Gastroesophageal sphincter (tissue), 4 donors: ENCODE measurements around the gene ACBD6. TPM values are rescaled to one million over a fixed set of nuclear protein-coding genes. Genes with fewer than 3 reads are reported as not detected.

ENCODE experiments used
- ATAC-seq: fragments of 150-250 bp; one replicate; pipeline ENCODE4 v1.9.1; 2016; ENCODE audit warnings: mild to moderate bottlenecking, moderate library complexity
- H3K27ac ChIP-seq, 4 donors: fragments of 200-600 bp; sonication (generic) in 3 of 4; 1 replicate in 3 of 4; 2 replicates in 1 of 4; pipeline ENCODE4 v1.5.1; 2016 to 2019
- H3K27me3 ChIP-seq: fragments of 200-600 bp; sonication (generic); one replicate; pipeline ENCODE4 v1.5.1; 2019
- H3K36me3 ChIP-seq, 2 donors: fragments of 200-600 bp; sonication (generic); one replicate each; pipeline ENCODE4 v1.5.1; 2019; ENCODE audit warnings: control low read depth in 1 of 2
- H3K4me1 ChIP-seq, 3 donors: fragments of 200-600 bp; sonication (generic); 1 replicate in 2 of 3; 2 replicates in 1 of 3; pipeline ENCODE4 v1.5.1; 2016 to 2019; ENCODE audit warnings: control low read depth in 2 of 3
- H3K4me3 ChIP-seq, 2 donors: fragments of 200-600 bp; sonication (generic); one replicate each; pipeline ENCODE4 v1.5.1; 2019; ENCODE audit warnings: mild to moderate bottlenecking in 1 of 2, moderate library complexity in 1 of 2
- H3K9me3 ChIP-seq, 3 donors: fragments of 200-600 bp; sonication (generic); one replicate each; pipeline ENCODE4 v1.5.1; 2017 to 2019; ENCODE audit warnings: control low read depth in 2 of 3
- EP300 ChIP-seq: sonication (generic); formaldehyde crosslinking; IDR thresholded peaks from one replicate; pipeline ENCODE4 v1.6.1; 2017; ENCODE audit warnings: antibody characterized with exemption, mild to moderate bottlenecking
- POLR2A ChIP-seq, 2 donors: fragments of 450-650 bp; IDR thresholded peaks; one replicate each; pipeline ENCODE4 v1.6.1; 2017; ENCODE audit warnings: antibody characterized with exemption in 2 of 2, mild to moderate bottlenecking in 2 of 2, moderate library complexity in 1 of 2
- POLR2AphosphoS5 ChIP-seq: sonication (generic); formaldehyde crosslinking; IDR thresholded peaks from one replicate; pipeline ENCODE4 v1.6.1; 2017; ENCODE audit warnings: antibody characterized with exemption
- WGBS, 2 donors: methylation state at CpG; one replicate each; pipeline ENCODE4 v1.1.5; 2018; ENCODE audit warnings: low coverage in 1 of 2; 5-methylcytosine and 5-hydroxymethylcytosine counted together
- total RNA-seq, 4 donors: library from RNA; depleted of rRNA; stranded (reverse); fragments of >200 nt; gene quantifications; one replicate each; pipeline ENCODE4 v1.1.0, GENCODE V29; 2016
- TF ChIP-seq, protein P1 (sequence below), 4 experiments: fragments of 200-600 bp in 2 of 4; fragments of 450-650 bp in 2 of 4; sonication (generic) in 1 of 4; IDR thresholded peaks; one replicate each; pipeline ENCODE4 v1.5.1; 2017 to 2019; ENCODE audit warnings: antibody characterized with exemption in 4 of 4, mild to moderate bottlenecking in 2 of 4, moderate library complexity in 2 of 4

ACBD6 gene
- total RNA-seq, 4 donors from 2014 or later: 27.1 to 41.3 (median 39.7) TPM

DNA sequence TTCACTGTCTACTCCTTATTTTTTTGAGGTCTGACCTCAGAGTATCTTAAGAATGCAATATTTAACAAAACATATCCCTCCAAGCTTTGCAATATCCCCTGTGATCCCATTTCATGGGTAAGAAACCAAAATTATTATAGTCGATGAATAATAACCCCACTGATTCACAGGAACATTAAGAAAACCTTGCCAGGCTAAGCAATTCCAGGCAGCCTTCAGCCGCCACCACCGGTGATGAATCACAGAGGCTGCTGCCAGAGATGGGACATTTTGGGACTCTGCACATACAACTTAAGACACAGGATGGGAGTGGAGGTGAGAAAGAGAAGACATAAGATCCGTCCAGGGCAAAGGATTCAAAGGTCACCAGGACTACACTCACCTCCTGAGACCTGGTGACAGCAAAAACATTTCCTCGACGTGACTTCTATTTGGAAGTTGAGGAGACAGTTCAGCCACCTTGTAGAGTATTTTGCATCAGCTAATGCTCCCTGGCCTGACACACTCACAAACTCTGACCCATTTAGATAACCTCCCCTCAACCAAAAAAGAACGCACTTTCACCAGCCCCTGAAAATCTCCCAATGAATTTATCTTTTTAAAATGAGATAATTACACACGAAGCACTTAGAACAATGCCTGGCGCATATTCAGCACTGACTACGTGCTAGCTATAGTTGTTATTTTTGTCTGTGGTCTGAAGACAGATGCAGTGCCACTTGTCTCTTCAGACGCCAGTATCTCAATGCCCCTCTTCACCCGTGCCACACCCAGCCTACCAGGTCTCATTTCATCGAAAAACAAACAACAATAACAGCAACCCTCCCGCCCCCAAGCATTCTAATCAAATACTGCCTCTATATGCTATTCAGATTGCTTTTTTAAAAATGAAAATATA is 38.6 kb upstream of the ACBD6 start:
- Histone ChIP-seq H3K9me3 (no peaks in the 10 kb centered on the region), H3K27me3 (no peaks in the 10 kb centered on the region), H3K27ac (peak overlapping the region in 3 of 4 donors; percentile 8 to 18 (median 12)), H3K36me3 (no peaks in the 10 kb centered on the region), H3K4me3 (no peak overlapping the region), H3K4me1 (peaks cover 0 to 20% (median 8%) of the 10 kb centered on the region in 3 donors)
- TF ChIP-seq EP300: no peak
- TF ChIP-seq, protein P1, sequence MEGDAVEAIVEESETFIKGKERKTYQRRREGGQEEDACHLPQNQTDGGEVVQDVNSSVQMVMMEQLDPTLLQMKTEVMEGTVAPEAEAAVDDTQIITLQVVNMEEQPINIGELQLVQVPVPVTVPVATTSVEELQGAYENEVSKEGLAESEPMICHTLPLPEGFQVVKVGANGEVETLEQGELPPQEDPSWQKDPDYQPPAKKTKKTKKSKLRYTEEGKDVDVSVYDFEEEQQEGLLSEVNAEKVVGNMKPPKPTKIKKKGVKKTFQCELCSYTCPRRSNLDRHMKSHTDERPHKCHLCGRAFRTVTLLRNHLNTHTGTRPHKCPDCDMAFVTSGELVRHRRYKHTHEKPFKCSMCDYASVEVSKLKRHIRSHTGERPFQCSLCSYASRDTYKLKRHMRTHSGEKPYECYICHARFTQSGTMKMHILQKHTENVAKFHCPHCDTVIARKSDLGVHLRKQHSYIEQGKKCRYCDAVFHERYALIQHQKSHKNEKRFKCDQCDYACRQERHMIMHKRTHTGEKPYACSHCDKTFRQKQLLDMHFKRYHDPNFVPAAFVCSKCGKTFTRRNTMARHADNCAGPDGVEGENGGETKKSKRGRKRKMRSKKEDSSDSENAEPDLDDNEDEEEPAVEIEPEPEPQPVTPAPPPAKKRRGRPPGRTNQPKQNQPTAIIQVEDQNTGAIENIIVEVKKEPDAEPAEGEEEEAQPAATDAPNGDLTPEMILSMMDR (IDR thresholded peaks at IDR 0.05): no peak
- no peak for TF ChIP-seq POLR2AphosphoS5
- TF ChIP-seq POLR2A (IDR thresholded peaks at IDR 0.05): no peak
- 51 to 66% methylated on average over 11 to 14 of the region's 14 CpGs for WGBS, 2 donors
- ATAC-seq: no peak

DNA sequence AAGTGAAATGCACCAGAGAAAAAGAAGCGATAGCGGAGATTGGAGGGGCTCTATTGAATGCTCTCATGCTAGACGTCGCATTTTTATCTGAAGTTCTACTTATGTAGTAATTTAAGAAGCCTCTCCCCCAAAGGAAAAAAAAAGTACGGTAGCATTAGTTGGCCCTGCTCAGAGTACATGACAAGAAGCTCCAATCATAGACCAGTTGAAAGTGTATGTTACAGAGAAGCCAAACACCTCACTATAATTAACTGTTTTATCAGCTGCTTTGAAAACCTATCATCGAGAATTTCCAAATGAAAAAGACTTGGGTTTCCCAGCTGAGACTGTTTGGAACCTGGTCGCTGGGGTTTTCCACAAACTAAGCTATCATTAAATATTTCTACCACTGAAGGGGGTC is 36.8 kb upstream of the ACBD6 start:
- Histone ChIP-seq H3K27me3 (no peaks in the 10 kb centered on the region), H3K27ac (no peak overlapping the region), H3K4me3 (no peak overlapping the region), H3K36me3 (no peaks in the 10 kb centered on the region), H3K4me1 (peaks cover 0 to 22% (median 8%) of the 10 kb centered on the region in 3 donors), H3K9me3 (no peaks in the 10 kb centered on the region)
- no peak for ATAC-seq
- TF ChIP-seq POLR2AphosphoS5 (no peak), EP300 (no peak), POLR2A (IDR thresholded peaks at IDR 0.05) (no peak)
- TF ChIP-seq, protein P1 (IDR thresholded peaks at IDR 0.05): no peak
- WGBS, 2 donors: 85 to 89% methylated on average over 7 of the region's 7 CpGs

DNA sequence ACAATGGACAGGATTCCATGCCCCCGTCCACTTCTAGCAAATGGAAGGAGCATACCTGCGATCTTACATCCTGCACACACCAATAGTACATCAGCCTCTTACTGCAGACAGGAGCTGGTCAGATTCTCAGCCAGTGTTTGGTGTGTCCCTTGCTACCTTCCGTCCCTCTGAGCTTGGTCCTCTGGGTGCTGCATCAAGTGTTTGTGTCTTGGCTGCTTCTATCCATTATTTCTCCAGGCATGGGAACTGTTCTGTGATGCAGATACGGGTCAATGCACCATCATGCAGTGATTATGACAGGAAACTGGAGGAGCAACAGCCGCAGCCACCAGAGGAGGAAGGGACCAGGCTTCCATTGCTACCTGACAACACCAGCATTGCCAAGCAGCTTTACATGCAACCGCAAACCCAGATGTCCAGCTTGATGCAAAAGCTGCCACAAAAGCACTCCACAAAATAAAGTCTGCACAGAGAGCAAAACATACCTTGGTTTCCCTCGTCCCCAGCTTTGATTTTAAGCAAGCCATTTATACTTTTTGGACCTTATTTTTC is 34.5 kb upstream of the ACBD6 start:
- no peaks in the 10 kb centered on the region for H3K36me3 ChIP-seq
- no peak overlapping the region for H3K27ac ChIP-seq
- no peak for TF ChIP-seq EP300
- TF ChIP-seq POLR2AphosphoS5: no peak
- no peak for TF ChIP-seq POLR2A (IDR thresholded peaks at IDR 0.05)
- TF ChIP-seq, protein P1 (IDR thresholded peaks at IDR 0.05): no peak
- H3K4me3 ChIP-seq: no peak overlapping the region
- peaks cover 0 to 9% (median 1%) of the 10 kb centered on the region in 3 donors for H3K4me1 ChIP-seq
- ATAC-seq: no peak
- no peaks in the 10 kb centered on the region for H3K27me3 ChIP-seq
- no peaks in the 10 kb centered on the region for H3K9me3 ChIP-seq
- 85 to 91% methylated on average over 4 to 6 of the region's 7 CpGs for WGBS, 2 donors

DNA sequence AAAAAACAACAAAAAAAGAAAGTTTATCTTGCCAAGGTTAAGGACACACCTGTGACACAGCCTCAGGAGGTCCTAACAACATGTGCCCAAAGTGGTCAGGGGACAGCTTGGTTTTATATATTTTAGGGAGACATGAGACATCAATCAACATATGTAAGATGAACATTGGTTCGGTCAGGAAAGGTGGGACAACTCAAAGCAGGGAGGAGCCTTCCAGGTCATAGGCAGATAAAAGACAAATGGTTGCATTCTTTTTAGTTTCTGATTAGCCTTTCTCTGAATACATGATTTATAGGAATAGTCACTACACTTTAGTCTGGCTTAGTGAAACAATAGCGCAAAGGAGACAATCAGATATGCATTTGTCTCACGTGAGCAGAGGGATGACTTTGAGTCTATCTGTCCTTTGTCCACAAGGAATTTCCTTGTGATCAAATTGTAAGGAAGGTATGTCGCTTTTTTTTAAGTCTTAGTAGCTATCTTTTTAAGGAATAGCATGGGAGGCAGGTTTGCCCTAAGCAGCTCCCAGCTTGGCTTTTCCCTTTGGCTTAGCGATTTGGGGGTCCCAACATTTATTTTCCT is 33.1 kb upstream of the ACBD6 start:
- Histone ChIP-seq H3K4me3 (no peak overlapping the region), H3K4me1 (peaks cover 0 to 7% (median 0%) of the 10 kb centered on the region in 3 donors), H3K9me3 (no peaks in the 10 kb centered on the region), H3K27me3 (no peaks in the 10 kb centered on the region), H3K36me3 (no peaks in the 10 kb centered on the region), H3K27ac (no peak overlapping the region)
- WGBS, 2 donors: 83 to 86% methylated on average over 5 of the region's 5 CpGs
- TF ChIP-seq POLR2AphosphoS5 (no peak), POLR2A (IDR thresholded peaks at IDR 0.05) (no peak), EP300 (no peak)
- TF ChIP-seq, protein P1 (IDR thresholded peaks at IDR 0.05): no peak
- ATAC-seq: no peak
